SK-N-SH (cell line): ENCODE results near the gene KRT13. TPM values are rescaled to one million over a fixed set of nuclear protein-coding genes. Genes with fewer than 3 reads are reported as not detected.
A peak's percentile ranks its signal among the peaks of the same experiment; 100 is the strongest.

ENCODE experiments used
- CTCF ChIA-PET: fragments of 300-600, 350-600 bp; formaldehyde crosslinking; extraction: SDS; loops from one replicate; lab custom pipeline; 2021; lab: Yijun Ruan, JAX
- POLR2A ChIA-PET: fragments of 350-600 bp; sonication (Branson Sonifier 250); formaldehyde crosslinking; extraction: SDS; loops from one replicate; lab custom pipeline; 2020; ENCODE audit warnings: antibody characterized with exemption, inconsistent platforms; lab: Yijun Ruan, JAX
- DNase-seq: peaks from one replicate; pipeline ENCODE4 v3.0.0; 2012
- H2AFZ ChIP-seq: fragments of 200-600 bp; sonication (generic); 2 replicates; pipeline ENCODE4 v1.8.1; 2016; ENCODE audit warnings: antibody characterized with exemption, mild to moderate bottlenecking, low read depth
- H3F3A ChIP-seq: fragments of 200-600 bp; sonication (generic); replicated peaks from 2 replicates; pipeline ENCODE3; 2016; ENCODE audit warnings: antibody characterized with exemption, mild to moderate bottlenecking; ENCODE audit not compliant: insufficient read depth
- H3K27ac ChIP-seq, 2 experiments: fragments of 200-500 bp in 1 of 2; fragments of 200-600 bp in 1 of 2; sonication (Bioruptor generic) in 1 of 2; sonication (generic), shearing (Covaris generic) in 1 of 2; 2 replicates each; pipeline versions ENCODE4 v1.5.1 to v1.6.1; 2014 to 2016; ENCODE audit warnings: low read depth in 2 of 2, inconsistent platforms in 1 of 2, low read length in 1 of 2, mild to moderate bottlenecking in 1 of 2, mixed read lengths in 1 of 2
- H3K27me3 ChIP-seq: fragments of 200-600 bp; sonication (generic), shearing (Covaris generic); 2 replicates; pipeline ENCODE4 v1.6.1; 2016; ENCODE audit warnings: mixed run types; ENCODE audit not compliant: insufficient read depth
- H3K36me3 ChIP-seq, 2 experiments: fragments of 200-500 bp in 1 of 2; fragments of 200-600 bp in 1 of 2; sonication (Bioruptor generic) in 1 of 2; sonication (generic) in 1 of 2; replicated peaks in 1 of 2; 2 replicates each; pipeline versions ENCODE3 to v1.5.1; 2014 to 2016; ENCODE audit warnings: low read length in 1 of 2, mild to moderate bottlenecking in 1 of 2; ENCODE audit not compliant: insufficient read depth in 2 of 2, control insufficient read depth in 1 of 2
- H3K4me1 ChIP-seq, 2 experiments: fragments of 200-500 bp in 1 of 2; fragments of 200-600 bp in 1 of 2; sonication (Bioruptor generic) in 1 of 2; sonication (generic), shearing (Covaris generic) in 1 of 2; 2 replicates each; pipeline versions ENCODE4 v1.5.1 to v1.6.1; 2014 to 2016; ENCODE audit warnings: low read depth in 1 of 2, low read length in 1 of 2, mixed run types in 1 of 2; ENCODE audit not compliant: insufficient read depth in 2 of 2, control insufficient read depth in 1 of 2
- H3K4me2 ChIP-seq: fragments of 200-600 bp; sonication (generic), shearing (Covaris generic); 2 replicates; pipeline ENCODE4 v1.6.1; 2017; ENCODE audit warnings: mixed run types
- H3K4me3 ChIP-seq, 2 experiments: fragments of 200-500 bp in 1 of 2; fragments of 200-600 bp in 1 of 2; sonication (Bioruptor generic) in 1 of 2; sonication (generic), shearing (Covaris generic) in 1 of 2; 2 replicates each; pipeline versions ENCODE4 v1.5.1 to v1.8.1; 2014 to 2016; ENCODE audit warnings: low read depth in 2 of 2, inconsistent platforms in 1 of 2, low read length in 1 of 2, mild to moderate bottlenecking in 1 of 2, mixed read lengths in 1 of 2, moderate library complexity in 1 of 2
- H3K79me2 ChIP-seq: fragments of 200-600 bp; sonication (generic); 2 replicates; pipeline ENCODE4 v1.8.1; 2017; ENCODE audit warnings: mild to moderate bottlenecking; ENCODE audit not compliant: insufficient read depth
- H3K9ac ChIP-seq: fragments of 200-600 bp; sonication (generic); 2 replicates; pipeline ENCODE4 v1.6.1; 2017; ENCODE audit warnings: mixed run types
- H3K9me2 ChIP-seq: fragments of 200-600 bp; sonication (generic); 2 replicates; pipeline ENCODE4 v1.6.1; 2017; ENCODE audit warnings: mixed run types
- H3K9me3 ChIP-seq: fragments of 200-600 bp; sonication (generic); 2 replicates; pipeline ENCODE4 v1.6.1; 2017; ENCODE audit warnings: mixed run types, mild to moderate bottlenecking, moderate library complexity
- H4K20me1 ChIP-seq: fragments of 200-600 bp; sonication (generic); 2 replicates; pipeline ENCODE4 v1.6.1; 2017; ENCODE audit warnings: mild to moderate bottlenecking, mixed run types; ENCODE audit not compliant: insufficient read depth
- CHD2 ChIP-seq: fragments of 150-350 bp; IDR thresholded peaks from 2 replicates; pipeline ENCODE4 v1.6.1; 2018; ENCODE audit warnings: low read length; ENCODE audit not compliant: partially characterized antibody
- CTCF ChIP-seq: fragments of 200-600 bp; sonication (generic); IDR thresholded peaks from 2 replicates; pipeline ENCODE4 v1.6.1; 2017; ENCODE audit warnings: antibody characterized with exemption, mild to moderate bottlenecking, moderate library complexity
- EZH2phosphoT487 ChIP-seq: fragments of 200-600 bp; sonication (generic); IDR thresholded peaks from 2 replicates; pipeline ENCODE4 v1.6.1; 2017; ENCODE audit warnings: low read depth, mixed run types, mild to moderate bottlenecking, antibody characterized with exemption, moderate library complexity, borderline replicate concordance
- FOXJ3 ChIP-seq: sonication (generic); formaldehyde crosslinking; IDR thresholded peaks from 2 replicates; pipeline ENCODE4 v1.5.1; 2020; ENCODE audit warnings: mild to moderate bottlenecking, missing genetic modification reagents
- FOXM1 ChIP-seq: IDR thresholded peaks from 2 replicates; pipeline ENCODE4 v1.4.0; 2012; ENCODE audit warnings: low read depth, mild to moderate bottlenecking
- GABPA ChIP-seq: IDR thresholded peaks from 2 replicates; pipeline ENCODE4 v1.4.0; 2012; ENCODE audit warnings: low read depth, mild to moderate bottlenecking
- JUND ChIP-seq: IDR thresholded peaks from 2 replicates; pipeline ENCODE4 v1.4.0; 2012
- MEF2A ChIP-seq: IDR thresholded peaks from 2 replicates; pipeline ENCODE4 v1.4.0; 2012; ENCODE audit warnings: low read depth, borderline replicate concordance
- NFIC ChIP-seq: IDR thresholded peaks from 2 replicates; pipeline ENCODE4 v1.4.0; 2012; ENCODE audit warnings: borderline replicate concordance
- NRF1 ChIP-seq: IDR thresholded peaks from 2 replicates; pipeline ENCODE4 v1.6.1; 2012; ENCODE audit warnings: low read depth, mild to moderate bottlenecking, low read length
- POLR2AphosphoS5 ChIP-seq: IDR thresholded peaks from 2 replicates; pipeline ENCODE4 v1.6.1; 2012; ENCODE audit warnings: low read depth, low read length
- RFX5 ChIP-seq: IDR thresholded peaks from 2 replicates; pipeline ENCODE4 v1.6.1; 2012; ENCODE audit warnings: mild to moderate bottlenecking, improper control_type of control experiment, low read length
- RXRA ChIP-seq: IDR thresholded peaks from 2 replicates; pipeline ENCODE4 v1.4.0; 2012; ENCODE audit warnings: low read depth, mild to moderate bottlenecking, borderline replicate concordance
- SIN3A ChIP-seq: IDR thresholded peaks from 2 replicates; pipeline ENCODE4 v1.6.1; 2012; ENCODE audit warnings: low read depth, mild to moderate bottlenecking, low read length, moderate library complexity, borderline replicate concordance
- SMC3 ChIP-seq: IDR thresholded peaks from 2 replicates; pipeline ENCODE4 v1.6.1; 2012; ENCODE audit warnings: low read depth, low read length, improper control_type of control experiment
- TAF1 ChIP-seq: IDR thresholded peaks from 2 replicates; pipeline ENCODE4 v1.6.1; 2012; ENCODE audit warnings: low read depth, mild to moderate bottlenecking, low read length, moderate library complexity, borderline replicate concordance
- TCF12 ChIP-seq: IDR thresholded peaks from 2 replicates; pipeline ENCODE4 v1.4.0; 2012
- YY1 ChIP-seq: IDR thresholded peaks from 2 replicates; pipeline ENCODE4 v1.4.0; 2012; ENCODE audit warnings: low read depth, mild to moderate bottlenecking
- WGBS: methylation state at CpG from one replicate; pipeline ENCODE4 v1.1.6; 2017; ENCODE audit warnings: low lambda C conversion rate; 5-methylcytosine and 5-hydroxymethylcytosine counted together
- polyA plus RNA-seq, 3 experiments: library from polyadenylated mRNA; depleted of rRNA; stranded (reverse); fragments of >200 nt; gene quantifications; 2 replicates each; pipeline ENCODE4 v1.2.3, GENCODE V29; 2012
- TF ChIP-seq, protein P1 (sequence below): IDR thresholded peaks from 2 replicates; pipeline ENCODE4; 2012
- TF ChIP-seq, protein P2 (sequence below): IDR thresholded peaks from 2 replicates; pipeline ENCODE4 v1.6.1; 2012; ENCODE audit warnings: mild to moderate bottlenecking, low read depth, low read length, moderate library complexity
- TF ChIP-seq, protein P3 (sequence below): IDR thresholded peaks from 2 replicates; pipeline ENCODE4 v1.4.0; 2012; ENCODE audit warnings: low read depth, borderline replicate concordance

Gene KRT13
- polyA plus RNA-seq, 1 of the 3 experiments (the other 2 are of a cell fraction): 0.39 TPM

GRCh38 chr17:41523787-41524186, 18.4 kb upstream of the KRT13 start (continued):
- no peak for TF ChIP-seq SIN3A
- peak; percentile 86 for TF ChIP-seq FOXJ3 (CRISPR knock-in tag)
- TF ChIP-seq MEF2A: no peak
- TF ChIP-seq TAF1: no peak
- no peak for TF ChIP-seq RFX5
- TF ChIP-seq POLR2AphosphoS5: no peak
- TF ChIP-seq JUND: 0 out of 2 replicates have a peak, but pooled peaks have one; percentile 12
- TF ChIP-seq, protein P1, sequence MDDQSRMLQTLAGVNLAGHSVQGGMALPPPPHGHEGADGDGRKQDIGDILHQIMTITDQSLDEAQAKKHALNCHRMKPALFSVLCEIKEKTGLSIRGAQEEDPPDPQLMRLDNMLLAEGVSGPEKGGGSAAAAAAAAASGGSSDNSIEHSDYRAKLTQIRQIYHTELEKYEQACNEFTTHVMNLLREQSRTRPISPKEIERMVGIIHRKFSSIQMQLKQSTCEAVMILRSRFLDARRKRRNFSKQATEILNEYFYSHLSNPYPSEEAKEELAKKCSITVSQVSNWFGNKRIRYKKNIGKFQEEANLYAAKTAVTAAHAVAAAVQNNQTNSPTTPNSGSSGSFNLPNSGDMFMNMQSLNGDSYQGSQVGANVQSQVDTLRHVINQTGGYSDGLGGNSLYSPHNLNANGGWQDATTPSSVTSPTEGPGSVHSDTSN: peak; percentile 67
- no peak for TF ChIP-seq YY1
- no peak for TF ChIP-seq EZH2phosphoT487
- TF ChIP-seq GABPA: no peak

GRCh38 chr17:41523225-41523593, 17.8 kb upstream of the KRT13 start:
- Histone ChIP-seq H3K27ac (peak overlapping the region; percentile 45 to 86), H3K9me3 (no peaks in the 10 kb centered on the region), H2AFZ (no peak overlapping the region), H3K36me3 (no peaks in the 10 kb centered on the region), H3K27me3 (no peaks in the 10 kb centered on the region), H3K9ac (peak overlapping the region; percentile 20), H4K20me1 (no peaks in the 10 kb centered on the region), H3F3A (peaks cover 2% of the 10 kb centered on the region), H3K9me2 (no peaks in the 10 kb centered on the region), H3K4me1 (peaks cover 41 to 61% of the 10 kb centered on the region in 2 experiments), H3K4me2 (peak overlapping the region; percentile 66), H3K4me3 (peak overlapping the region in 1 of 2 experiments; percentile 17; a peak in 1 of 4 replicates), H3K79me2 (no peaks in the 10 kb centered on the region)
- CTCF ChIA-PET: interaction anchor here (0.6 to 10.6 kb wide), 6 partner anchors 10 to 701 kb away, joined by 3 to 144 read pairs (median 3); no protein-coding TSS in a partner anchor
- DNase-seq: no peak
- POLR2A ChIA-PET: interaction anchor here (1.2 to 1.3 kb wide), 2 partner anchors 25 to 166 kb away, joined by 3 to 9 read pairs; no protein-coding TSS in a partner anchor
- no peak for TF ChIP-seq NFIC
- no peak for TF ChIP-seq GABPA
- TF ChIP-seq NRF1: no peak
- TF ChIP-seq FOXM1: no peak
- TF ChIP-seq FOXJ3 (CRISPR knock-in tag): no peak
- no peak for TF ChIP-seq TCF12
- TF ChIP-seq TAF1: no peak
- TF ChIP-seq MEF2A: no peak
- TF ChIP-seq SMC3: no peak
- no peak for TF ChIP-seq CHD2
- TF ChIP-seq, protein P2, sequence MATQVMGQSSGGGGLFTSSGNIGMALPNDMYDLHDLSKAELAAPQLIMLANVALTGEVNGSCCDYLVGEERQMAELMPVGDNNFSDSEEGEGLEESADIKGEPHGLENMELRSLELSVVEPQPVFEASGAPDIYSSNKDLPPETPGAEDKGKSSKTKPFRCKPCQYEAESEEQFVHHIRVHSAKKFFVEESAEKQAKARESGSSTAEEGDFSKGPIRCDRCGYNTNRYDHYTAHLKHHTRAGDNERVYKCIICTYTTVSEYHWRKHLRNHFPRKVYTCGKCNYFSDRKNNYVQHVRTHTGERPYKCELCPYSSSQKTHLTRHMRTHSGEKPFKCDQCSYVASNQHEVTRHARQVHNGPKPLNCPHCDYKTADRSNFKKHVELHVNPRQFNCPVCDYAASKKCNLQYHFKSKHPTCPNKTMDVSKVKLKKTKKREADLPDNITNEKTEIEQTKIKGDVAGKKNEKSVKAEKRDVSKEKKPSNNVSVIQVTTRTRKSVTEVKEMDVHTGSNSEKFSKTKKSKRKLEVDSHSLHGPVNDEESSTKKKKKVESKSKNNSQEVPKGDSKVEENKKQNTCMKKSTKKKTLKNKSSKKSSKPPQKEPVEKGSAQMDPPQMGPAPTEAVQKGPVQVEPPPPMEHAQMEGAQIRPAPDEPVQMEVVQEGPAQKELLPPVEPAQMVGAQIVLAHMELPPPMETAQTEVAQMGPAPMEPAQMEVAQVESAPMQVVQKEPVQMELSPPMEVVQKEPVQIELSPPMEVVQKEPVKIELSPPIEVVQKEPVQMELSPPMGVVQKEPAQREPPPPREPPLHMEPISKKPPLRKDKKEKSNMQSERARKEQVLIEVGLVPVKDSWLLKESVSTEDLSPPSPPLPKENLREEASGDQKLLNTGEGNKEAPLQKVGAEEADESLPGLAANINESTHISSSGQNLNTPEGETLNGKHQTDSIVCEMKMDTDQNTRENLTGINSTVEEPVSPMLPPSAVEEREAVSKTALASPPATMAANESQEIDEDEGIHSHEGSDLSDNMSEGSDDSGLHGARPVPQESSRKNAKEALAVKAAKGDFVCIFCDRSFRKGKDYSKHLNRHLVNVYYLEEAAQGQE: no peak
- TF ChIP-seq, protein P3, sequence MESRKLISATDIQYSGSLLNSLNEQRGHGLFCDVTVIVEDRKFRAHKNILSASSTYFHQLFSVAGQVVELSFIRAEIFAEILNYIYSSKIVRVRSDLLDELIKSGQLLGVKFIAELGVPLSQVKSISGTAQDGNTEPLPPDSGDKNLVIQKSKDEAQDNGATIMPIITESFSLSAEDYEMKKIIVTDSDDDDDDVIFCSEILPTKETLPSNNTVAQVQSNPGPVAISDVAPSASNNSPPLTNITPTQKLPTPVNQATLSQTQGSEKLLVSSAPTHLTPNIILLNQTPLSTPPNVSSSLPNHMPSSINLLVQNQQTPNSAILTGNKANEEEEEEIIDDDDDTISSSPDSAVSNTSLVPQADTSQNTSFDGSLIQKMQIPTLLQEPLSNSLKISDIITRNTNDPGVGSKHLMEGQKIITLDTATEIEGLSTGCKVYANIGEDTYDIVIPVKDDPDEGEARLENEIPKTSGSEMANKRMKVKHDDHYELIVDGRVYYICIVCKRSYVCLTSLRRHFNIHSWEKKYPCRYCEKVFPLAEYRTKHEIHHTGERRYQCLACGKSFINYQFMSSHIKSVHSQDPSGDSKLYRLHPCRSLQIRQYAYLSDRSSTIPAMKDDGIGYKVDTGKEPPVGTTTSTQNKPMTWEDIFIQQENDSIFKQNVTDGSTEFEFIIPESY: no peak
- TF ChIP-seq RXRA: no peak
- no peak for TF ChIP-seq SIN3A
- TF ChIP-seq CTCF: no peak
- WGBS: 77% methylated on average over 4 of the region's 4 CpGs
